ENCODE data around the gene POLR3H.

DNA sequence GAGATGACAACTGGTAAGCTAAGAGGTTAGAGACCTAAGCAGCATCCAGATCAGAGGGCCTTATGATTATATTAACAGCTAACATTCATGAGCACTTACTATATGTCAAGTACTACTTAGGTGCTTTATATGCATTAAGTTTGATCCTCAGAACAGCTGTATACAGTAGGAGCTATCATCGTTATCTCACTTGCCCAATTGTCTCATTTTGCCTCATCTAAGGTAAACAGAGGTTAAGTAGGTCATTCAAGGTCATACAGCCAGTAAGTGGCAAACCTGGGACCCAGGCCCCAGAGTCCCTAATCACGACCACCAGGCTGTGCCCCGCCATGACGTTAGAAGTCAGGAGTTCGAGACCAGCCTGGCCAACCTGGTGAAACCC lies 4.6 kb upstream of the POLR3H start:
- TF ChIP-seq POLR2A (IDR thresholded peaks at IDR 0.05; ENCODE audit: low read depth, low read length) (no peak), POU2F2 (IDR thresholded peaks at IDR 0.05; ENCODE audit: low read depth, low read length) (no peak), POLR2AphosphoS5 (IDR thresholded peaks at IDR 0.05; ENCODE audit: low read depth, low read length) (no peak), SPI1 (IDR thresholded peaks at IDR 0.05; ENCODE audit: low read depth, low read length) (no peak), TAF1 (IDR thresholded peaks at IDR 0.05; ENCODE audit: low read depth, low read length) (no peak), PAX5 (IDR thresholded peaks at IDR 0.05; ENCODE audit: insufficient read depth, low read length, severe bottlenecking) (no peak)

All from GM12891 (cell line).